HEK293T (cell line): ENCODE data around the gene LRRC9.

ENCODE experiments used
- FOXA1 ChIP-seq: fragments of 450-650 bp; IDR thresholded peaks from 2 replicates; pipeline ENCODE4 v1.6.1; 2016; ENCODE audit warnings: mild to moderate bottlenecking
- FOXM1 ChIP-seq: fragments of 450-650 bp; IDR thresholded peaks from 2 replicates; pipeline ENCODE4 v1.6.1; 2017; ENCODE audit warnings: mild to moderate bottlenecking, borderline replicate concordance
- HDGF ChIP-seq: fragments of 450-650 bp; IDR thresholded peaks from 2 replicates; pipeline ENCODE4 v1.6.1; 2017; ENCODE audit warnings: antibody characterized with exemption, borderline replicate concordance
- L3MBTL2 ChIP-seq: fragments of 450-650 bp; conservative IDR thresholded peaks from 2 replicates; pipeline ENCODE4 v1.6.1; 2016; ENCODE audit warnings: mild to moderate bottlenecking
- LEF1 ChIP-seq: fragments of 450-650 bp; IDR thresholded peaks from 2 replicates; pipeline ENCODE4 v1.6.1; 2017; ENCODE audit warnings: mild to moderate bottlenecking, borderline replicate concordance
- SP1 ChIP-seq: fragments of 450-650 bp; IDR thresholded peaks from 2 replicates; pipeline ENCODE4 v1.6.1; 2017

DNA sequence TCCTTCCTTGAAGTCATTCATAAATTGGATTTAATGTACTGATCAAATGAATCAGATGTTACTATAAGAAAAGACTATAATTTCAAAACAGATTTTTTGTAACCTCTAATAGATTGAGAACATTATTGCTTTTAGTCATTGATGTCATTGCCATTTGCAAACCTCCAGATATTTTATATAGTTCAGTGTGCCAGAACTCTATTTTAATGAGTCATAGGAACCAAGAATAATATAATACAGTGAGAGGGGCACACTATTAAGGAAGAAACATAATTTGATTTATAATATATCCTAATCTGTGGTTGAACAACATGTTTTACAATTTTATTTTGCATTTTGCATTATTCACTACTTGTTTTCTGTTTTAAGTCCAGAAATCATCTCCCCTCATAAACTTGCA lies 78.0 kb downstream of the LRRC9 start:
- no peak for TF ChIP-seq L3MBTL2
- no peak for TF ChIP-seq HDGF
- no peak for TF ChIP-seq SP1
- TF ChIP-seq FOXA1, result no peak
- TF ChIP-seq LEF1, result no peak
- no peak for TF ChIP-seq FOXM1
